Activated CD4-positive, CD25-positive, alpha-beta regulatory T cell (primary cell): ENCODE data around the gene CAMK2N2.

Source experiments
- DNase-seq, 4 experiments: peaks; one replicate each; lab custom pipeline; 2025; lab: John Stamatoyannopoulos, UW

Gene CAMK2N2

GRCh38 chr3:184222521-184222920, 38.8 kb downstream of the CAMK2N2 start:
- no peak for DNase-seq

DNA sequence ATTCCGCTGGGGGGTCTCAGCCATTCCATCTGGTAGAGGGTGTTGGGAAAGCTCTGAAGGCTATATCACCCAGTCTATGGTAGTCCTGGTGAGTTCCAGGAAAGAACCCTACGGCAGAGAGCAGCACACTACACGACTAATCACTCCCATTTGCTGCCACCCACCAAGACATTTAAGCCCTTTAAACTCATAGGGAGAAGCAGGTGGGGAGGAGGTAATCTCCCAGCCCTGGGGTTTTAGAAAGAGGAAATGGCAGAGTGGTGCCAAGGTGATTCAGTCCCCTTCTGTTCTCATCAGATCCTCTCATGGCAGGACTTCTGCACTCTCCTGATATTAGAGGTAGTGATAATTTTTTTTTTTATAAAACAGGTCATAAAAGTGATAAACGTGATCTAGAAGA, 42.5 kb downstream of the CAMK2N2 start:
- DNase-seq, result no peak

- no peak for DNase-seq
These were observed 49.6 kb downstream of the CAMK2N2 start for GRCh38 chr3:184211718-184212117.

- DNase-seq, result no peak
These were observed 50.1 kb downstream of the CAMK2N2 start for GRCh38 chr3:184211297-184211696.
